ENCODE measurements around the gene PIGC. TPM values are rescaled to one million over a fixed set of nuclear protein-coding genes. Genes with fewer than 3 reads are reported as not detected.
A peak's percentile ranks its signal among the peaks of the same experiment; 100 is the strongest.

PIGC gene
- total RNA-seq, 1 experiment from 2014 or later: 29.2 TPM

GRCh38 chr1:172477741-172478140 is 33.9 kb upstream of the PIGC start:
- no peak for DNase-seq
- Mint-ChIP-seq H3K9me3 (ENCODE audit: low read depth, unreplicated experiment) (no peaks in the 10 kb centered on the region), H3K27me3 (ENCODE audit: unreplicated experiment) (no peaks in the 10 kb centered on the region), H3K4me1 (ENCODE audit: low read depth, unreplicated experiment) (peaks cover 70% of the 10 kb centered on the region), H3K27ac (ENCODE audit: unreplicated experiment) (peak overlapping the region; percentile 9), H3K36me3 (ENCODE audit: insufficient read depth, unreplicated experiment) (peaks cover under 1% of the 10 kb centered on the region), H3K4me3 (ENCODE audit: low read depth, unreplicated experiment) (no peak overlapping the region)
- no peak for TF ChIP-seq CTCF (IDR thresholded peaks at IDR 0.05; ENCODE audit: unreplicated experiment)
- intact Hi-C loops (cut with micrococcal nuclease; ENCODE audit: unreplicated experiment): no loop called here
- CTCF ChIA-PET: no interaction called here
- BruUV-seq (replicated peaks): no TSS peak

- Mint-ChIP-seq H3K9me3 (ENCODE audit: low read depth, unreplicated experiment) (no peaks in the 10 kb centered on the region), H3K4me3 (ENCODE audit: low read depth, unreplicated experiment) (no peak overlapping the region), H3K27me3 (ENCODE audit: unreplicated experiment) (no peaks in the 10 kb centered on the region), H3K36me3 (ENCODE audit: insufficient read depth, unreplicated experiment) (no peaks in the 10 kb centered on the region), H3K4me1 (ENCODE audit: low read depth, unreplicated experiment) (peaks cover 68% of the 10 kb centered on the region), H3K27ac (ENCODE audit: unreplicated experiment) (peak overlapping the region; percentile 9)
- no TSS peak for BruUV-seq (replicated peaks)
- intact Hi-C loops (cut with micrococcal nuclease; ENCODE audit: unreplicated experiment): no loop called here
- TF ChIP-seq CTCF (IDR thresholded peaks at IDR 0.05; ENCODE audit: unreplicated experiment): no peak
- CTCF ChIA-PET: no interaction called here
- DNase-seq: no peak
Measured at GRCh38 chr1:172477216-172477615, 33.3 kb upstream of the PIGC start.

- intact Hi-C loops (cut with micrococcal nuclease; ENCODE audit: unreplicated experiment): no loop called here
- no TSS peak for BruUV-seq (replicated peaks)
Measured at GRCh38 chr1:172476218-172476811, 32.4 kb upstream of the PIGC start.

GRCh38 chr1:172473842-172474241 is 30.0 kb upstream of the PIGC start:
- H3K9me3 Mint-ChIP-seq (ENCODE audit: low read depth, unreplicated experiment): no peaks in the 10 kb centered on the region
- DNase-seq: no peak
- no TSS peak for BruUV-seq (replicated peaks)
- H3K36me3 Mint-ChIP-seq (ENCODE audit: insufficient read depth, unreplicated experiment): no peaks in the 10 kb centered on the region
- no peak overlapping the region for H3K27ac Mint-ChIP-seq (ENCODE audit: unreplicated experiment)
- TF ChIP-seq CTCF (IDR thresholded peaks at IDR 0.05; ENCODE audit: unreplicated experiment): no peak
- intact Hi-C loops (cut with micrococcal nuclease; ENCODE audit: unreplicated experiment): no loop called here
- CTCF ChIA-PET: interaction anchor here (1.1 kb wide), 1 partner anchor 25 kb away, joined by 3 read pairs; no protein-coding TSS in a partner anchor
- peaks cover 66% of the 10 kb centered on the region for H3K4me1 Mint-ChIP-seq (ENCODE audit: low read depth, unreplicated experiment)
- no peak overlapping the region for H3K4me3 Mint-ChIP-seq (ENCODE audit: low read depth, unreplicated experiment)
- no peaks in the 10 kb centered on the region for H3K27me3 Mint-ChIP-seq (ENCODE audit: unreplicated experiment)

More at GRCh38 chr1:172476218-172476811, 32.4 kb upstream of the PIGC start:
- no peaks in the 10 kb centered on the region for H3K36me3 Mint-ChIP-seq (ENCODE audit: insufficient read depth, unreplicated experiment)
- H3K27me3 Mint-ChIP-seq (ENCODE audit: unreplicated experiment): no peaks in the 10 kb centered on the region
- H3K4me1 Mint-ChIP-seq (ENCODE audit: low read depth, unreplicated experiment): peaks cover 76% of the 10 kb centered on the region
- no peak for TF ChIP-seq CTCF (IDR thresholded peaks at IDR 0.05; ENCODE audit: unreplicated experiment)
- H3K9me3 Mint-ChIP-seq (ENCODE audit: low read depth, unreplicated experiment): no peaks in the 10 kb centered on the region
- CTCF ChIA-PET: no interaction called here
- no peak overlapping the region for H3K4me3 Mint-ChIP-seq (ENCODE audit: low read depth, unreplicated experiment)
- peak overlapping the region; percentile 59 for H3K27ac Mint-ChIP-seq (ENCODE audit: unreplicated experiment)
- peak; percentile 71 for DNase-seq
